Smooth muscle cell of the brain vasculature (primary cell): ENCODE measurements around the gene NAP1L4.

Source experiments
- DNase-seq: peaks from one replicate; pipeline ENCODE4 v3.0.0-alpha.2; 2012; ENCODE audit warnings: low read depth, low spot score

NAP1L4 gene

GRCh38 chr11:2994336-2994730, 2.2 kb upstream of the NAP1L4 start:
- DNase-seq = no peak

- no peak for DNase-seq
Measured at GRCh38 chr11:2992997-2993325, 832 bp upstream of the NAP1L4 start.

GRCh38 chr11:2991452-2992233, 486 bp downstream of the NAP1L4 start:
- DNase-seq = no peak

- no peak for DNase-seq
Measured at GRCh38 chr11:2990617-2991451, 1.3 kb downstream of the NAP1L4 start.

- no peak for DNase-seq
Measured at GRCh38 chr11:2989551-2989950, 2.6 kb downstream of the NAP1L4 start.

GRCh38 chr11:2989006-2989405, 3.1 kb downstream of the NAP1L4 start:
- no peak for DNase-seq

GRCh38 chr11:2987881-2988861, 4.0 kb downstream of the NAP1L4 start:
- DNase-seq = no peak

- no peak for DNase-seq
Measured at GRCh38 chr11:2983908-2984307, 8.2 kb downstream of the NAP1L4 start.

- no peak for DNase-seq
Measured at GRCh38 chr11:2982214-2982613, 9.9 kb downstream of the NAP1L4 start.

- no peak for DNase-seq
Measured at GRCh38 chr11:2981130-2981529, 11.0 kb downstream of the NAP1L4 start.

GRCh38 chr11:2980168-2980840, 11.8 kb downstream of the NAP1L4 start:
- no peak for DNase-seq

- DNase-seq = no peak
Measured at GRCh38 chr11:2977113-2977512, 15.0 kb downstream of the NAP1L4 start.

- DNase-seq = no peak
Measured at GRCh38 chr11:2976294-2977063, 15.7 kb downstream of the NAP1L4 start.

- no peak for DNase-seq
Measured at GRCh38 chr11:2975594-2975993, 16.5 kb downstream of the NAP1L4 start.

- DNase-seq = no peak
Measured at GRCh38 chr11:2974272-2974671, 17.9 kb downstream of the NAP1L4 start.

- no peak for DNase-seq
Measured at GRCh38 chr11:2968341-2968900, 23.7 kb downstream of the NAP1L4 start.

- no peak for DNase-seq
Measured at GRCh38 chr11:2964782-2965181, 27.3 kb downstream of the NAP1L4 start.

GRCh38 chr11:2963761-2964160, 28.4 kb downstream of the NAP1L4 start:
- no peak for DNase-seq

- no peak for DNase-seq
Measured at GRCh38 chr11:2963112-2963754, 28.9 kb downstream of the NAP1L4 start.

GRCh38 chr11:2961080-2961479, 31.0 kb downstream of the NAP1L4 start:
- DNase-seq = no peak
